ENCODE results near the gene PNKD.
A peak's percentile ranks its signal among the peaks of the same experiment; 100 is the strongest.

PNKD gene

DNA sequence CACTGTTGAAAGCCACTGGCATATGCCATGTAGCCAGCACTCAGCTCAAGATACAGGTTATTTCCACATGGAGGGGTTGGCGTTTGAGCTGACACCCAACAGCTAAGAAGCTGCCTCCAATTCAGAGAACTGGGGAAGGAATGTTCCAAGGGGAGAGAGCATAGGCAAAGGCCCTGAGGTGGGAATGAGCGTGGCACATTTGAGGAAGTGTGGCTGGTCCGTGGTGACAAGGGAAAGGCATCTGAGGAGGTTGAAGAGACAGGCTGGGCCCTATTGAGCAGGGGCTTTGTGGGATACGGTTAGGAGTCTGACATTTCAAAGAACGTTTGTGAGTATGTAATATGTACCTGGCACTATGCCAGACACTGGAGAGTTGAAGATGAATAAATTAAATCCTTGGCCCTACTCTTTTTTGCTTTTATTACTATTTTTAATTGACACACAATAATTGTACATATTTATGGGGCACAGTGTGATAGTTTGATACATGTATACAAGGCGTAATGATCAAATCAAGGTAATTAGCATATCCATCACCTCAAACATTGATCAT is 49.6 kb downstream of the PNKD start:
- Histone ChIP-seq H3K27ac (ENCODE audit: low read depth, low read length) (no peak overlapping the region), H3K9me3 (ENCODE audit: insufficient read depth, low read length) (no peaks in the 10 kb centered on the region), H3K36me3 (ENCODE audit: low read length) (no peaks in the 10 kb centered on the region), H3F3A (ENCODE audit: insufficient read depth) (0 out of 2 replicates have a peak, but pooled peaks cover 4% of the 10 kb centered on the region), H3K4me3 (ENCODE audit: insufficient read depth, low read length, poor library complexity, severe bottlenecking) (no peak overlapping the region), H3K4me2 (ENCODE audit: low read depth, low read length, poor library complexity, severe bottlenecking) (no peak overlapping the region), H3K79me2 (ENCODE audit: insufficient read depth, low read length) (no peaks in the 10 kb centered on the region), H3K27me3 (ENCODE audit: low read length) (no peaks in the 10 kb centered on the region), H3K9ac (ENCODE audit: low read length) (no peak overlapping the region), H4K20me1 (ENCODE audit: low read depth, low read length) (no peaks in the 10 kb centered on the region), H3K9me2 (replicated peaks; ENCODE audit: insufficient read depth, low read length) (no peaks in the 10 kb centered on the region), H2AFZ (ENCODE audit: low read depth, low read length, severe bottlenecking) (no peak overlapping the region)
- TF ChIP-seq EZH2phosphoT487 (conservative IDR thresholded peaks at IDR 0.05; ENCODE audit: low read length), result no peak
- TF ChIP-seq, protein P1, sequence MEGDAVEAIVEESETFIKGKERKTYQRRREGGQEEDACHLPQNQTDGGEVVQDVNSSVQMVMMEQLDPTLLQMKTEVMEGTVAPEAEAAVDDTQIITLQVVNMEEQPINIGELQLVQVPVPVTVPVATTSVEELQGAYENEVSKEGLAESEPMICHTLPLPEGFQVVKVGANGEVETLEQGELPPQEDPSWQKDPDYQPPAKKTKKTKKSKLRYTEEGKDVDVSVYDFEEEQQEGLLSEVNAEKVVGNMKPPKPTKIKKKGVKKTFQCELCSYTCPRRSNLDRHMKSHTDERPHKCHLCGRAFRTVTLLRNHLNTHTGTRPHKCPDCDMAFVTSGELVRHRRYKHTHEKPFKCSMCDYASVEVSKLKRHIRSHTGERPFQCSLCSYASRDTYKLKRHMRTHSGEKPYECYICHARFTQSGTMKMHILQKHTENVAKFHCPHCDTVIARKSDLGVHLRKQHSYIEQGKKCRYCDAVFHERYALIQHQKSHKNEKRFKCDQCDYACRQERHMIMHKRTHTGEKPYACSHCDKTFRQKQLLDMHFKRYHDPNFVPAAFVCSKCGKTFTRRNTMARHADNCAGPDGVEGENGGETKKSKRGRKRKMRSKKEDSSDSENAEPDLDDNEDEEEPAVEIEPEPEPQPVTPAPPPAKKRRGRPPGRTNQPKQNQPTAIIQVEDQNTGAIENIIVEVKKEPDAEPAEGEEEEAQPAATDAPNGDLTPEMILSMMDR (IDR thresholded peaks at IDR 0.05; ENCODE audit: insufficient read depth, low read length, poor library complexity, severe bottlenecking), result no peak

DNA sequence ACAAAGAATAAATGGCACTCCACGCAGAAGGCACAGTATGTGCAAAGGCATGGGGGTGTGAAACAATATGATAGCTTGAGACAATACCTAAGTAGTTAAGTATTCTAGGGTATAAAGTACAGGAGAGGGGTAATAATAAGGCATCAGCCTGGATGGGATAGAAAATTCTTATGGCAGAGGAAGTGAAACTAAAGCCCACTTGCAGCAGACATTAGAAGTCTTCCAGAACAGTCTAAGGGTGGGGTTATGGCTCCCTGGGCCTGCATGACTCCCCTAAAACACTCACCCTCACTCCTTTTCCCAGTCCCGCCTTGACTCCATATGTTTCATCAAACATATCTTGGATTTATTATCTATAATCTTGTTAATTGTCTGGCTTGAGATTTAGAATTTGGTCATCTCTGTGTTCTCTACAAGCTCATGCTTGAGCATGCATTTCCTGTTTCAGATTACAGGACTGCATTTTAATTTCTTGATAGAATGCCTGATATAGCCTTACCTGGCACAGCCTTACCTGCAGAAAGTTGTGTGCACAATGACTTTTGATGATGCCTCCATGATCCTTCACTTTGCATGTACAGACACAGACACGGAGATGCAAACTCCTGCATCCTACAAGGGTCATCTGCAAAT is 50.5 kb downstream of the PNKD start:
- no peaks in the 10 kb centered on the region for H3K79me2 ChIP-seq (ENCODE audit: insufficient read depth, low read length)
- H2AFZ ChIP-seq (ENCODE audit: low read depth, low read length, severe bottlenecking), result no peak overlapping the region
- no peak overlapping the region for H3K27ac ChIP-seq (ENCODE audit: low read depth, low read length)

DNA sequence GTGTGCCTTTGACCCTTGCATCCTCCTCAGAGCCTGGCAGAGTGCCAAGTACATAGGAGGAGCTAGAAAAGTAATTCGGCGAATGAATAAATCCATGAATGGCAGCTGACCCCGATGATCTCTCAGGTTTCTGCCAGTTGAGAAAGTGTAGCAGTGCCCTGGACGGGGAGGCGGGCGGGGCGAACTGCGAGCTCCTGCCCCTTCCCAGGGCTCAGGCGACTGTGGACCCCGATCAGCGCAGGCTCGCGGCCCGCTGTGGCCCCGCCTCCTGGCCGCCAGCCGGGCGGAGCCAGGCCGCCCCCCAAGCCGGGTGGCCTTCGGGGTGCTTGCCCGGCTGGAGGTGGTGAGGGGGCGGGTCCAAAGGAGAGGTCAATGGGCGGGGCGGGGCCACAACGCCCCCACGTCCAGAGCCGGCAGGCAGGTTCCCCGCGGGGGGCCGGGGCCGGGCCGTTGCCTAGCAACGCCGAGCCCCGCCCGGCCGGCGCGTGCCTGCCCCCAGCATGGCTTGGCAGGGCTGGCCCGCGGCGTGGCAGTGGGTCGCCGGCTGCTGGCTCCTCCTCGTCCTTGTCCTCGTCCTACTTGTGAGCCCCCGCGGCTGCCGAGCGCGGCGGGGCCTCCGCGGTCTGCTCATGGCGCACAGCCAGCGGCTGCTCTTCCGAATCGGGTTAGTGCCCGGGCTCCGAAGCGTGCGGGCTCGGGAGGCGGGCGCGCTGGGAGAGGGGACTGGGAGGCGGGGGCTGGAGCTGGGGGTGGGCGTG is 52.6 kb downstream of the PNKD start:
- Histone ChIP-seq H3F3A (ENCODE audit: insufficient read depth) (0 out of 2 replicates have a peak, but pooled peaks cover 4% of the 10 kb centered on the region), H3K27me3 (ENCODE audit: low read length) (no peaks in the 10 kb centered on the region), H3K79me2 (ENCODE audit: insufficient read depth, low read length) (no peaks in the 10 kb centered on the region), H4K20me1 (ENCODE audit: low read depth, low read length) (no peaks in the 10 kb centered on the region), H3K9me3 (ENCODE audit: insufficient read depth, low read length) (no peaks in the 10 kb centered on the region), H2AFZ (ENCODE audit: low read depth, low read length, severe bottlenecking) (peak overlapping the region; percentile 18), H3K4me3 (ENCODE audit: insufficient read depth, low read length, poor library complexity, severe bottlenecking) (peak overlapping the region; percentile 47), H3K9ac (ENCODE audit: low read length) (peak overlapping the region; percentile 26; the same call in 1 of the 2 replicates), H3K27ac (ENCODE audit: low read depth, low read length) (no peak overlapping the region), H3K9me2 (replicated peaks; ENCODE audit: insufficient read depth, low read length) (no peaks in the 10 kb centered on the region), H3K36me3 (ENCODE audit: low read length) (no peaks in the 10 kb centered on the region), H3K4me2 (ENCODE audit: low read depth, low read length, poor library complexity, severe bottlenecking) (peak overlapping the region; percentile 55)
- TF ChIP-seq EZH2phosphoT487 (conservative IDR thresholded peaks at IDR 0.05; ENCODE audit: low read length), result no peak
- TF ChIP-seq, protein P1 (IDR thresholded peaks at IDR 0.05; ENCODE audit: insufficient read depth, low read length, poor library complexity, severe bottlenecking), result no peak

More for the DNA sequence above, 50.5 kb downstream of the PNKD start:
- 0 out of 2 replicates have a peak, but pooled peaks cover 4% of the 10 kb centered on the region for H3F3A ChIP-seq (ENCODE audit: insufficient read depth)
- H3K36me3 ChIP-seq (ENCODE audit: low read length), result no peaks in the 10 kb centered on the region
- TF ChIP-seq, protein P1 (IDR thresholded peaks at IDR 0.05; ENCODE audit: insufficient read depth, low read length, poor library complexity, severe bottlenecking), result no peak
- H4K20me1 ChIP-seq (ENCODE audit: low read depth, low read length), result no peaks in the 10 kb centered on the region
- no peak overlapping the region for H3K4me3 ChIP-seq (ENCODE audit: insufficient read depth, low read length, poor library complexity, severe bottlenecking)
- H3K4me2 ChIP-seq (ENCODE audit: low read depth, low read length, poor library complexity, severe bottlenecking), result peak overlapping the region; percentile 17
- H3K9me3 ChIP-seq (ENCODE audit: insufficient read depth, low read length), result no peaks in the 10 kb centered on the region
- H3K9ac ChIP-seq (ENCODE audit: low read length), result no peak overlapping the region
- H3K27me3 ChIP-seq (ENCODE audit: low read length), result no peaks in the 10 kb centered on the region
- no peaks in the 10 kb centered on the region for H3K9me2 ChIP-seq (replicated peaks; ENCODE audit: insufficient read depth, low read length)

Measured in SU-DHL-6 (cell line).